Endothelial cell of umbilical vein (primary cell): ENCODE data around the gene RNASE9. TPM values are rescaled to one million over a fixed set of nuclear protein-coding genes. Genes with fewer than 3 reads are reported as not detected.

ENCODE experiments used
- BruUV-seq: library from RNA; stranded (reverse); fragments of 400-500 nt; replicated peaks from 2 replicates; lab custom pipeline; 2021; lab: Mats Ljungman, UMichigan
- CTCF ChIA-PET: fragments of 300-600, 350-600 bp; sonication (Branson Sonifier 250); formaldehyde crosslinking; loops from one replicate; lab custom pipeline; 2021; ENCODE audit warnings: antibody characterized with exemption, inconsistent platforms; lab: Charles Lee
- POLR2A ChIA-PET: fragments of 300-600, 350-600 bp; sonication (Branson Sonifier 250); formaldehyde crosslinking; loops from one replicate; lab custom pipeline; 2021; ENCODE audit warnings: antibody characterized with exemption, inconsistent platforms; lab: Charles Lee
- DNase-seq: peaks from one replicate; pipeline ENCODE4 v3.0.0-alpha.2; 2011; ENCODE audit warnings: low read depth, low spot score
- FAIRE-seq: peaks from 2 replicates; lab custom pipeline; 2011; peaks lifted over from hg19 to GRCh38; lab: Jason Lieb, UNC
- H2AFZ ChIP-seq: 2 replicates; pipeline ENCODE4 v1.6.0; 2012; ENCODE audit warnings: low read depth, low read length, control low read depth, inconsistent platforms
- H3K27ac ChIP-seq: 2 replicates; pipeline ENCODE4 v1.5.1; 2011; ENCODE audit warnings: low read depth, mild to moderate bottlenecking, control low read depth, low read length, moderate library complexity; ENCODE audit not compliant: insufficient read depth
- H3K27me3 ChIP-seq, 2 experiments: 2 replicates each; pipeline versions ENCODE4 v1.6.0 to v1.6.1; 2011; ENCODE audit warnings: low read length in 2 of 2, mixed read lengths in 1 of 2; ENCODE audit not compliant: control insufficient read depth in 2 of 2, insufficient read depth in 2 of 2
- H3K36me3 ChIP-seq, 2 experiments: 2 replicates in 1 of 2; 3 replicates in 1 of 2; pipeline ENCODE4 v1.5.1; 2011; ENCODE audit warnings: low read length in 2 of 2, mild to moderate bottlenecking in 1 of 2, moderate library complexity in 1 of 2; ENCODE audit not compliant: control insufficient read depth in 2 of 2, insufficient read depth in 2 of 2; ENCODE audit errors: extremely low read depth in 1 of 2
- H3K4me1 ChIP-seq: 3 replicates; pipeline ENCODE4 v1.5.1; 2011; ENCODE audit warnings: mild to moderate bottlenecking, low read length; ENCODE audit not compliant: control insufficient read depth, insufficient read depth; ENCODE audit errors: extremely low read depth
- H3K4me2 ChIP-seq: 2 replicates; pipeline ENCODE4 v1.6.1; 2011; ENCODE audit warnings: low read length, control low read depth, mixed read lengths; ENCODE audit not compliant: insufficient read depth
- H3K4me3 ChIP-seq, 3 experiments: fragments of 200-600 bp in 1 of 3; sonication (generic), shearing (Covaris generic) in 1 of 3; replicated peaks in 1 of 3; 2 replicates each; pipeline ENCODE4 v1.5.1; 2011 to 2016; ENCODE audit warnings: control low read depth in 3 of 3, low read length in 3 of 3, mild to moderate bottlenecking in 2 of 3, inconsistent platforms in 1 of 3, low read depth in 1 of 3, moderate library complexity in 1 of 3; ENCODE audit not compliant: insufficient read depth in 1 of 3
- H3K79me2 ChIP-seq: 2 replicates; pipeline ENCODE4 v1.6.0; 2012; ENCODE audit warnings: low read length, inconsistent platforms; ENCODE audit not compliant: control insufficient read depth, insufficient read depth
- H3K9ac ChIP-seq: replicated peaks from 2 replicates; pipeline ENCODE3; 2011; ENCODE audit warnings: low read length, control low read depth; ENCODE audit not compliant: insufficient read depth; ENCODE audit errors: extremely low read depth
- H3K9me1 ChIP-seq: replicated peaks from 3 replicates; pipeline ENCODE4 v1.6.0; 2011; ENCODE audit warnings: mild to moderate bottlenecking, low read length; ENCODE audit not compliant: control insufficient read depth, insufficient read depth; ENCODE audit errors: extremely low read depth
- H3K9me3 ChIP-seq: replicated peaks from 2 replicates; pipeline ENCODE4 v1.5.1; 2012; ENCODE audit warnings: low read length, inconsistent platforms; ENCODE audit not compliant: control insufficient read depth, insufficient read depth
- H4K20me1 ChIP-seq: replicated peaks from 2 replicates; pipeline ENCODE3; 2011; ENCODE audit warnings: mild to moderate bottlenecking, low read length; ENCODE audit not compliant: control insufficient read depth, insufficient read depth; ENCODE audit errors: extremely low read depth
- EZH2 ChIP-seq: IDR thresholded peaks from 2 replicates; pipeline ENCODE4 v1.6.1; 2012; ENCODE audit warnings: borderline replicate concordance, low read depth, mild to moderate bottlenecking, moderate library complexity, low read length, inconsistent platforms; ENCODE audit not compliant: severe bottlenecking
- FOS ChIP-seq: IDR thresholded peaks from 2 replicates; pipeline ENCODE4 v1.6.1; 2011; ENCODE audit warnings: mild to moderate bottlenecking, low read length, moderate library complexity, borderline replicate concordance; ENCODE audit not compliant: insufficient read depth
- GATA2 ChIP-seq: IDR thresholded peaks from 2 replicates; pipeline ENCODE4 v1.7.0; 2011; ENCODE audit warnings: low read depth, mild to moderate bottlenecking, moderate library complexity, mixed read lengths, low read length; ENCODE audit not compliant: insufficient read length, insufficient read depth
- JUN ChIP-seq: IDR thresholded peaks from 2 replicates; pipeline ENCODE4 v1.6.1; 2011; ENCODE audit warnings: borderline replicate concordance, low read depth; ENCODE audit not compliant: insufficient read length, insufficient read depth
- MYC ChIP-seq: IDR thresholded peaks from one replicate; pipeline ENCODE4 v1.6.1; 2011; ENCODE audit warnings: mild to moderate bottlenecking, low read depth, low read length
- POLR2A ChIP-seq: IDR thresholded peaks from 2 replicates; pipeline ENCODE4 v1.6.1; 2012; ENCODE audit warnings: low read depth, mild to moderate bottlenecking, control low read depth, low read length
- POLR2AphosphoS5 ChIP-seq: IDR thresholded peaks from 2 replicates; pipeline ENCODE4 v1.6.1; 2012; ENCODE audit warnings: low read depth, mild to moderate bottlenecking, control low read depth, low read length, moderate library complexity; ENCODE audit not compliant: insufficient read depth
- dilution Hi-C: fragments of 300-500 bp; cut with MboI; formaldehyde crosslinking; loops from one replicate; pipeline ENCODE4 v1.15.0; 2019; ENCODE audit warnings: low sequenced_read_pairs; ENCODE audit not compliant: extremely low pct_ligation_motif_present
- intact Hi-C: fragments of 100-400 bp; cut with micrococcal nuclease; formaldehyde crosslinking; loops from one replicate; pipeline ENCODE4 v1.10.0; 2022
- polyA plus RNA-seq, 4 experiments: library from polyadenylated mRNA; depleted of rRNA in 3 of 4; stranded (reverse) in 3 of 4; unstranded in 1 of 4; fragments of >200 nt; gene quantifications; 2 replicates each; pipeline versions ENCODE4 v1.2.1 to v1.2.3, GENCODE V29; 2011 to 2012; ENCODE audit warnings: missing spikeins in 1 of 4
- total RNA-seq: library from RNA; stranded (reverse); gene quantifications from 2 replicates; pipeline ENCODE4 v1.2.3, GENCODE V29; 2021
- TF ChIP-seq, protein P1 (sequence below): IDR thresholded peaks from 2 replicates; pipeline ENCODE4 v1.6.1; 2011; ENCODE audit not compliant: insufficient read depth, insufficient read length
- TF ChIP-seq, protein P2 (sequence below), 2 donors: IDR thresholded peaks; 1 replicate in 1 of 2; 2 replicates in 1 of 2; pipeline ENCODE4 v1.5.1; 2011; ENCODE audit warnings: low read length in 2 of 2, mild to moderate bottlenecking in 2 of 2, moderate library complexity in 2 of 2, control low read depth in 1 of 2, inconsistent platforms in 1 of 2, low read depth in 1 of 2; ENCODE audit not compliant: insufficient read depth in 1 of 2; ENCODE audit errors: extremely low read depth in 1 of 2

Gene RNASE9
- total and polyA plus RNA-seq, 2 donors (not counting 3 experiments of a cell fraction or from before 2014, with no cell fraction given): not detected

DNA sequence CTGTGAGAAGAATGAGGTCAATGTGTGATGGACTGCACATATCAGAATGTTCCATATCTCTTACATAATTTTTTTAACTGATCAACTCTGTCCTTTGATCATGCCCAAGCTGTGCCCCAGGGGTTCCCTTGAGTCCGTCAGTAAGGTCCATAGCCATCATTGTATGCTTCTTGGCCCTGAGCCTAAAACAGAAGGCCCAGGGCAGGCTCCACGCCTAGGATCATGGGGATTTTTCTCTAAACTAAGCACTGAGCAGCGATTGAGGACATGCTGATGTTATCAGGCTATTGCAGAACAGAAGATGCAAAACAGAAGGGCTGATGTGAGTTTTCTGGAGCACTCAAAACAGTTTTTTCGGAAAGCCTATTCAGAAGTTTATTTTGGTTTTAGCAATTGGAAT, 20.9 kb downstream of the RNASE9 start:
- intact Hi-C loops: loop anchor here (10.0 kb wide), 1 partner anchor 155 kb away; no protein-coding TSS in a partner anchor
- Histone ChIP-seq H3K9me3 (no peaks in the 10 kb centered on the region), H3K27ac (no peak overlapping the region), H3K9ac (no peak overlapping the region), H4K20me1 (no peaks in the 10 kb centered on the region), H3K36me3 (no peaks in the 10 kb centered on the region), H3K4me2 (no peak overlapping the region), H3K4me1 (no peaks in the 10 kb centered on the region), H3K79me2 (no peaks in the 10 kb centered on the region), H2AFZ (no peak overlapping the region), H3K9me1 (no peaks in the 10 kb centered on the region), H3K4me3 (no peak overlapping the region), H3K27me3 (peaks cover 0 to 6% of the 10 kb centered on the region in 2 experiments)
- TF ChIP-seq, protein P1, sequence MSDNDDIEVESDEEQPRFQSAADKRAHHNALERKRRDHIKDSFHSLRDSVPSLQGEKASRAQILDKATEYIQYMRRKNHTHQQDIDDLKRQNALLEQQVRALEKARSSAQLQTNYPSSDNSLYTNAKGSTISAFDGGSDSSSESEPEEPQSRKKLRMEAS: no peak
- no peak for TF ChIP-seq GATA2
- TF ChIP-seq POLR2A: no peak
- TF ChIP-seq MYC: no peak
- TF ChIP-seq FOS: no peak
- TF ChIP-seq, protein P2, sequence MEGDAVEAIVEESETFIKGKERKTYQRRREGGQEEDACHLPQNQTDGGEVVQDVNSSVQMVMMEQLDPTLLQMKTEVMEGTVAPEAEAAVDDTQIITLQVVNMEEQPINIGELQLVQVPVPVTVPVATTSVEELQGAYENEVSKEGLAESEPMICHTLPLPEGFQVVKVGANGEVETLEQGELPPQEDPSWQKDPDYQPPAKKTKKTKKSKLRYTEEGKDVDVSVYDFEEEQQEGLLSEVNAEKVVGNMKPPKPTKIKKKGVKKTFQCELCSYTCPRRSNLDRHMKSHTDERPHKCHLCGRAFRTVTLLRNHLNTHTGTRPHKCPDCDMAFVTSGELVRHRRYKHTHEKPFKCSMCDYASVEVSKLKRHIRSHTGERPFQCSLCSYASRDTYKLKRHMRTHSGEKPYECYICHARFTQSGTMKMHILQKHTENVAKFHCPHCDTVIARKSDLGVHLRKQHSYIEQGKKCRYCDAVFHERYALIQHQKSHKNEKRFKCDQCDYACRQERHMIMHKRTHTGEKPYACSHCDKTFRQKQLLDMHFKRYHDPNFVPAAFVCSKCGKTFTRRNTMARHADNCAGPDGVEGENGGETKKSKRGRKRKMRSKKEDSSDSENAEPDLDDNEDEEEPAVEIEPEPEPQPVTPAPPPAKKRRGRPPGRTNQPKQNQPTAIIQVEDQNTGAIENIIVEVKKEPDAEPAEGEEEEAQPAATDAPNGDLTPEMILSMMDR (IDR thresholded peaks at IDR 0.05; ENCODE audit: extremely low read depth in 1 of 2, insufficient read depth in 1 of 2, low read depth in 1 of 2, low read length in 2 of 2): no peak
- TF ChIP-seq JUN: no peak
- no peak for TF ChIP-seq POLR2AphosphoS5
- TF ChIP-seq EZH2: no peak
- FAIRE-seq: no peak
- ChIA-PET CTCF (no interaction called here), POLR2A (no interaction called here)
- no TSS peak for BruUV-seq
- no peak for DNase-seq
- dilution Hi-C loops: loop anchor here (10.0 kb wide), 1 partner anchor 185 kb away; no protein-coding TSS in a partner anchor
